Hematopoietic multipotent progenitor cell treated with erythropoietin and hydrocortisone succinate and interleukin-3 and kit ligand, for 17 days (in vitro differentiated cells): ENCODE results near the gene RGS19.
"Not testable (repeated sequence)": the region's sequence is repeated elsewhere in the genome, so short reads cannot be mapped to it uniquely, and the experiment has no call there.

Experiments
- DNase-seq: peaks from one replicate; pipeline ENCODE4 v3.0.0-alpha.2; 2015; ENCODE audit warnings: low spot score

RGS19 gene

DNA sequence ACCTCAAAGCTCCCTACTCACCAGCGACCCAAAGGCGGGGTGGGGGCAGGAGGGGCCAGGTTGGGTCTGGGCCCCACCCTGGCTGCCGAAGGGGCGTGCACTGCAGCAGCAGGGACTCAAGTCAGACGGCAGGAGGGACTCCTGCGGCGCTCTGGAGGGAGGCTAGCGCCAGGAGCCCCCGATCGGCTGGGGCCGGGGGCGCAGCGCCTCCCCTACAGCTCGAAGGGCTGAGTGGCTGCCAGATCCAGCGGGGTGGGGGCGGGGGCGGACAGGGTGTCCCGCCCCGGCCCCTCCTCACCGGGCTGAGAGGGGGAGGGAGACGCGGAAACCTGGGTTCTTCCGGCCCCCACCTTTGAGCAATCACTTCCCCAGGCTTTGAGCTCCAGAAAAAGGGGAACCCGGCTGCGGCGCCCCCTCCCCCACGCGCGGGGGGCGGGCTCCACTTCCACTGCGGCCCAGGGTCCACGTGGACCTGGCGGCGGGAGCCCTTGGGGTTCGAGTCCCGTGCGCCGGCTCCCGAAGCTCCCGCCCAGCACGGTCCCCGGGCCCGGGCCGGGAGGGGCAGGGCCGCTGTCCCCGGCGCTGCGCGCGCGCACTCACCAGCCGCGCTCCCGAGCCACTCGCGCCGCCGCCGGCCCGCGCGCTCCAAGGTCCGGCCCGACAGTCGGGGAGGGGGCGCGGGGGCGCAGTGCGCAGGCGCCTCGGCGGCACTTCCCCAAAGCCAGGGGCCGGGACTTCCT is at the start of gene RGS19:
Gene RGS19, minus strand, starts transcription at position 246 of the 740 bp plus-strand sequence. CDS start 2,632 bp downstream, outside the sequence.
- DNase-seq, result no peak

DNA sequence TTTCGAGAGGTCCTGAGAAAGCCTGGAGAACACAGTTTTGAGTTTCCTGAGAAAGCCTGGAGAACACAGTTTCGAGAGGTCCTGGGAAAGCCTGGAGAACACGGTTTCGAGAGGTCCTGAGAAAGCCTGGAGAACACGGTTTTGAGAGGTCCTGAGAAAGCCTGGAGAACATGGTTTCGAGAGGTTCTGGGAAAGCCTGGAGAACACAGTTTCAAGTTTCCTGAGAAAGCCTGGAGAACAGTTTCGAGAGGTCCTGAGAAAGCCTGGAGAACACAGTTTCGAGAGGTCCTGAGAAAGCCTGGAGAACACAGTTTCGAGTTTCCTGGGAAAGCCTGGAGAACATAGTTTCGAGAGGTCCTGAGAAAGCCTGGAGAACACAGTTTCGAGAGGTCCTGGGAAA is 44.2 kb upstream of the RGS19 start:
- not testable (repeated sequence) for DNase-seq

GRCh38 chr20:64122927-64123326 is 43.6 kb upstream of the RGS19 start:
- not testable (repeated sequence) for DNase-seq

- DNase-seq, result no peak
These were observed 42.3 kb upstream of the RGS19 start for GRCh38 chr20:64121586-64121985.

DNA sequence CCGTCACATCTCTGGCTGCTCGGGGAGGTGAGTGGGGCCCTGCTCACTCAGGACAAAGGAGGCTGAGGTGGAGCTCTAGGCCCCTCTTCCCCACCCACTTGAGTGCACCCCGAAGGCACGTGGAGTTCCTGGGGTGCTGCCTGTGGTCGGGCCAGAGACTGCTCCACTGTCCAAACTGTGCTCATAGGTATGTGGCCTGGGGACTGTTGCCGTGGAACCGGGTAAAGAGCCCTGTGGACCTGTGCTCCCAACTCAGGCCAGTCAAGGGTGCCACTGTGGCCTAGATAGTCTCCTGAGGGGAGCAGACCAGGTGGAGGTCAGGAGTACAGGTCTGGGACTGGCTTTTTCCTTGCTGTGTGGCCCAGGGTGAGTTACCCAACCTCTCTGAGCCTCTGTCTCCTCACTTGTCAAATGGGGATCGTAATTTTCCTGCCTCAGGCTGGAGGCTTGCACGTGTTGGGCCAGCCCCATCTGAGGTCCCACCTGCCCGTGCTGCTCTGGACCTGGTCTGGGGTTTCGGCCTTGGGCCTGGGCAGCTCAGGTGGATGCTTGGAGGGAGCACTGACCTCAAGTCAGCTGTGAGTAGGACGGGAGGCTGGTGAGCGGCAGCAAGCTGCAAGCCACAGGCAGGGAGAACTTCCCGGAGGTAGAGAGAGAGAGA is 40.5 kb upstream of the RGS19 start:
- DNase-seq, result no peak

- no peak for DNase-seq
These were observed 40.0 kb upstream of the RGS19 start for GRCh38 chr20:64119301-64119680.

GRCh38 chr20:64117432-64117777 is 38.1 kb upstream of the RGS19 start:
- DNase-seq, result not testable (repeated sequence)

DNA sequence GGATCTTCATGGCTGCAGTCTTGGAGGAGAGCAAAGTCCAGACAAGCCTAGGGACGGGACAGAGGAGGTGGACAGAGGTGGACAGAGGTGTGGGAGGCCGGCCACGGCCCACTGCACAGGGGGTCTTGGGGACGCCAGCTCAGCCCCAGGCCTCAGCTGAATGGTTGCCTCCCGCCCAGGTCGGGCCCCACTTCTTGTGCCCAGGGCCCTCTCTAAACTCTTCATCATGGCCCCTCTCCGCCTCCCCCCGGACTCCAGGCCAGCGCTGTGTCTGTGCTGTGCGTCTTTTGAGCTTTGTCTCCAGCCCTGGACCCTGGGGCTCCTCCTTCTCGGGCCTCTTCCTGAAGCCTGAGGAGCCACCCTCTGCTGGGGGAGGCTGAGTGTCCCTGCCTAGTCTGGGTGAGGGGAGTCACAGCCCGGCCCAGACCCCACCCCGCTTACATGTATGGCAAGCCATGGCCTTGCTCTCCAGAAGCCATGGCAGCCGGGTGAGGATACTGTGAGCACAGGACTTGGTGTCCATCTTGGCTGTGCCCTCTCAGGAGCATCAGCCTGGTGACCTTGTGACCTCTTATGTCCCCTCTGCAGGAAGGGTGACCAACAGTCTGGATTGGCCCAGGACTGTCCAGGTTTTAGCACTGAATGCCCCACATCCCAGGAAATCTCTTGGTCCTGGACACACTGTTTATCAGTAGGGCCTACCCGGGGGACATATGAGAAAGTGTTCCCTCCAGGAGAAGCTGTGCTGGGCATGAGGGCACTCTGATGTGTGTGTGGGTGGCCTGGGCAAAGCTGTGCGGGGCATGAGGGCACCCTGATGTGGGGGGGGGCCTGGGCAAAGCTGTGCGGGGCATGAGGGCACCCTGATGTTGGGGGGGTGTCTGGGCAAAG is 37.5 kb upstream of the RGS19 start:
- DNase-seq, result no peak

GRCh38 chr20:64116016-64116415 is 36.7 kb upstream of the RGS19 start:
- no peak for DNase-seq

DNA sequence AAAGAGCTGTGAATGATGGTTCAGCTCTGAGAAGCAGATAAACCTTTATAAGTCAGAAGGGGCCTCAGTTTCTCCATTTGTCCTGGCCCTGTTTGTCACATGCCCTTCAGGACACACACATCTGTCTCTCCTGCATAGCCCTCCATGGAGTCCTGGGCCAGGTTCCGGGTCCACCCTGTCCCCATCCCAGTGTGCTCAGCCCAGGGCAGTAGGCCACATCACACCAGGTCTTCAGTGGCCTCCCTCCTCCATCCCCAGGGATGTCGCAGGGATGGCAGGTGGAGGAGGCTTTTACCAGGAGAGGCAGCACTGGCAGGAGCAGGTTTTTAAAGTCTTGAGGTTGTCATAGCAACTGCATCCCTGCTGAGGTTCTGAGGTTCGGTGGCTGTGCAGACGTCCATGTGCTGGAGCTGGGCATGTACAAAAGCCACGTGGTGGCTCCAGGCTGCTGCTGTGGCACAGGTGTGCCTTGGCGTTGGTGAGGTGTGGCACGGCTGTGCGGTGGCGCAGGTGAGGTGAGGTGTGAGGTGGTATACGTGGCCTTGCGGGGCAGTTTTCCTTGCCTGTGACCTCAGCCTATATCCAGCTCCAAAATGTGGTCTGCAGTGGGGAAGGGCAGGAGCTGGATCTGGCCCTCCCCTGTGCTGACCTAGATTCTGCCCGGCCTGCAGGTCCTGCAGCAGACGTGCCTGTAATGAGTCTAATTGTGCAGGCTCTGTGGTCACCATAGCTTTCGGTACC is 36.0 kb upstream of the RGS19 start:
- no peak for DNase-seq

- DNase-seq, result no peak
These were observed 35.1 kb upstream of the RGS19 start for GRCh38 chr20:64114356-64114971.

GRCh38 chr20:64113796-64114355 is 34.6 kb upstream of the RGS19 start:
- no peak for DNase-seq

GRCh38 chr20:64113444-64113775 is 34.1 kb upstream of the RGS19 start:
- DNase-seq, result no peak

- DNase-seq, result no peak
These were observed 33.5 kb upstream of the RGS19 start for GRCh38 chr20:64112691-64113443.

- no peak for DNase-seq
These were observed 32.7 kb upstream of the RGS19 start for GRCh38 chr20:64111841-64112641.

- no peak for DNase-seq
These were observed 31.2 kb upstream of the RGS19 start for GRCh38 chr20:64110411-64111068.

GRCh38 chr20:64109831-64110391 is 30.6 kb upstream of the RGS19 start:
- no peak for DNase-seq

DNA sequence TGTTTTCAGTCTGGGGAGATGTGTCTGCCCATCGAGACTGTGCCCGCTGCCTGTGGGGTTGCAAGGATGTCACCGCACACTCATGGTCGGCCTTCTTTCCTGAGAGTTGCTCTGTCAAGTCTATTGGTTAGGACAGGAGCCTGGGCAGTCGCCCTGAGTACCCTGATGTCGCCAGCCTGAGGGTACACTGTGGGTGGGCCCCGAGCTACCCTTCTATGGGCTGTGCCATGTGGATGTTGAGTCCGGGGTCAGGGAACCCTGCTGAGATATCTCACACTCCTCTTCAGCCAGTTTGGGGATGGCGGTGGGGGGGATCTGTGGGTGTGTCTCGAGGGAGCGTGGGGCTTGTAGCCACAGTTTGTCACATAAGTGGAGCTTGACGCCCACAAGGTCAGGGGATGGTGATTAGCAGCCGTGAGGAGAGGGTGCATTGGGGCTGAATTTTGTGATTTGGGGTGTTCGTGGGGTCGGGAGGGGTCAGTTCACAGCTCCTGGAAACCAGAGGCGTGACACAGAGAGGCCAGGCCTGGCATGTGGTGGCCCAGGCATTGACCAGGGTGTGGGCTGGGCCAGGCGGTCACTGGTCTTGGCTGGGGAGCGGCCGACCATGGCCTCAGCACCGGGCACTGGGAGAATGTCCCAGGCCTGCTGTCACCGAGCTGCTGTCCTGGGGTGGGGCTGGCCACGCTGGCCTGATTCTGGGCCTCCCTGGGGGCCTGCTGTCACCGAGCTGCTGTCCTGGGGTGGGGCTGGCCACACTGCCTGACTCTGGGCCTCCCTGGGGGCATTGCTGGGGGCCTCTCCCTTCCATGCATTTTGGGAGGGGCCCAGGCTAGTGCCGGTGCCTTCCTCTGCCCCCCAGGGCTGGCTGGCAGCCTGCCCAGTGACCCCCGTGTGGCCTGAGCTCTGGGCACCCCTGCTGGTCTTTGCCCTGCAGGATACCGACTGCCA is 29.7 kb upstream of the RGS19 start:
- no peak for DNase-seq
